IPS-18c (cell line): ENCODE results near the gene ANGEL2.

Experiments used
- H3K4me3 ChIP-seq: 2 replicates; pipeline ENCODE4 v1.7.0; 2013; ENCODE audit warnings: low read depth, mild to moderate bottlenecking, low read length, moderate library complexity; ENCODE audit not compliant: insufficient read depth
- H3K9me3 ChIP-seq: one replicate; pipeline ENCODE4 v1.6.1; 2013; ENCODE audit warnings: mild to moderate bottlenecking, low read length, moderate library complexity; ENCODE audit not compliant: control insufficient read depth, insufficient read depth

ANGEL2 gene

GRCh38 chr1:212964102-212964501 lies 51.6 kb downstream of the ANGEL2 start:
- no peaks in the 10 kb centered on the region for H3K9me3 ChIP-seq

DNA sequence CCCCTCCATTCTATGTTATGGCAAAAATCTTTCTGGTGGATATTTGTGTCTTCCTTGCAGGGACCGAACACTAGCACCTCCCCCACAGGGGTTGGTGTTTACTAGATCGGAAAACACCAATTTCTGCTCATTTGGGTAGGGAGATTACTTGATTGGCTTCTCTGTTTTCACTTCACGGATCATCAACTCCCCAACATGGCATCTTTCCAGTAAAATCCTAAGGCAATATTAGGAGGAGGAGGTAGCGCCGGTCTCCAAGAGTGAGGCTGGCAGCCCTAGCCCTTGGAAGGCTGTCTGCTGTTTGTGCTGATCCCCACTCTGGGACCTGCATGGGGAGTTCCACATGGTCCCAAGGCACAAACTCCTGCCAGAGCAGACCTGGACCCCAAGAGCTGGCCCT lies 53.2 kb downstream of the ANGEL2 start:
- no peaks in the 10 kb centered on the region for H3K9me3 ChIP-seq
- H3K4me3 ChIP-seq: no peak overlapping the region

More at GRCh38 chr1:212964102-212964501, 51.6 kb downstream of the ANGEL2 start:
- no peak overlapping the region for H3K4me3 ChIP-seq

DNA sequence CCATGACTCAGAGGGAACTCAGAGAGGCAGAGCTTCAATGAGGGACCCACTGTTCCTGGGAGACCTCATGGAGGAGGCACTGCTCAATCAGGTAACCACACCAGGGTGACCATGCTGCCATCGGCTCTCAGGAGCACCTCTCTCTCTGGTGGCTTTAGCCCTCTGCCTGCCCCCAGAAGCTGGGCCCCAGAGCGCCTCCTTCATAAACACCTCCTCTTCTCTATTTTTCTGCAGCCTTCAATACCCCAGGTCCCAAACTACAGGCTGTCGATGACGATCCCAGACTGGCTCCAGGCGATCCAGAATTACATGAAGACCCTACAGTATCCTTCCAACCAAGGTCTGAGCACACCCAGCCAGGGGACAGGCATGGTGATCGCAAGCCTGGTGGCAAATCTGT lies 54.7 kb downstream of the ANGEL2 start:
- no peak overlapping the region for H3K4me3 ChIP-seq
- H3K9me3 ChIP-seq: no peaks in the 10 kb centered on the region

DNA sequence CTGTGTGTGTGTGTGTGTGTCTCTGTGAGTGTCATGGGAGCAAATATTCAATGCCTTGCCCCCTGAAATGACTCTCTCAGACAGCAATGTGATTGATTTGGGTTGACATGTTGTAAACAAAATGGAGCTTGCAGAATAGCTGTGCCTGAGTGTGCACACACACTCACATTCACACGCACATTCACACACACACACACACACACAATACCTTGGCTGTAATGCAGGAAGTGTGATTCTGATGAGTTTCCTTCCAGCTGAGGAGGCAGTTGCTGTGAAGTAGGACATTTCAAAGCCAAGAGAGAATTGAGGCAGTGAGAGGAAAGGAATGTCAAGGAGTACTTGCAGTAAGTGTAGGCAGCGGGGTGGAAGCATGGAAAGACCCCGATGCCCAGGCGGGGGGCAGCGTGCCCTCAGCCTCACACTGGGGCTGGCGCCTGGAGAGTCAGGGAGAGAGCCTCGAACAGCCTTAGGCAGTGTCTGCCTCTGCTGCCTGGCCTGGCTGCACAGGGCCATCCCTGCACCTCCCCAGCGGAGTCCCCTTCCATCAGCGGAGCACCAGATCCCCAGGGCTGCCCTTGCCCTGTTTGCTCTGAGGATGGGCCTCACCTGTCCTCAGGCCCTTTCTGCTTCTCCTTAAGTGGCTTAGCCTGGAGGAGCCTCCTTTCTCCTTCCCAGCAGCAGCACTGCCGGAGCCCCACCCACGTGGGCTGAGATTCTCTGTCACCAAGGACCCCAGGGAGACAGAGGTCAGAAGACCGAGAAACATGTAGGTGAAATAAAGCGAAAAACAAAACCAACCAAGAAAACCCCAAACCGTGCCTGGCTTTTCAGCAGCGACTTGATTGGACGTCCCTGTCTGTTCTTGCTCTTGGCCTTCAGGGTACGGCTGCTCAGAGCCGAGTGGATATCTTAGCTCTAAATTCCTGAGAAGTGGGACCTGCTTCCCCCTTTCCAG lies 56.1 kb downstream of the ANGEL2 start:
- Histone ChIP-seq H3K4me3 (no peak overlapping the region), H3K9me3 (no peaks in the 10 kb centered on the region)

GRCh38 chr1:212958175-212958574 lies 57.5 kb downstream of the ANGEL2 start:
- Histone ChIP-seq H3K4me3 (no peak overlapping the region), H3K9me3 (no peaks in the 10 kb centered on the region)

GRCh38 chr1:212957546-212957945 lies 58.1 kb downstream of the ANGEL2 start:
- no peaks in the 10 kb centered on the region for H3K9me3 ChIP-seq
- no peak overlapping the region for H3K4me3 ChIP-seq

DNA sequence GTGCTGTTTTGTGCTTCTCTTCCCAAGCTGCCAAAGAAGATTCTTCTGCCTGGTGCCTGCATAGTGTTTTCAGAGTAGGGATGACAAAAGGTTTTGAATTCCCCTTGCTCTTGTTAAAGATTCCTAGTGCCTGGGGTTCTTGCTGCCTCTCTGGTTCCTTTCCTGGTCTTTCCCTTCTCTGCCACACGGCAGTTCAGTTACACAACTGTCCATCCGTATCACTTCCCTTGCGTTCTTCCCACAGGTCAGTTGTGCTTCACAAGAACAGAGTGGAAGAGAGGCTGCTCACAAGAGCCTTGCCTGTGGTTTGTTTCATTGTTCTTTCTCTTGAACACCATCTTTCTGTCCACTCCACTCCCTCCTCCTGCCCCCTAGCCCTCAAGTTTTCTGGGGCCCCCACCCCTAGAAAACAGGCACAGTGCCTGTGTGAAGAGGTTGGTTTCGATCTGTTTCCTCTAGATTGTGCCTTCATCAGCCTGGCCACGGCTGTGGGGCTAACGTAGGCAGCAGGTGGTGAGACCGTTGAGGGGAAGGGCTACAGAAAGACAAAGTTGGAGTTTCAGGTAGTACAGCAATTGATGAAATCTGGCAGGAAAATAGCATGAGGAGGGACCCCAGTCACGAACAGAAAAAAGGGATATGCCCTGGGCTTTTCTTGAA lies 59.6 kb downstream of the ANGEL2 start:
- H3K4me3 ChIP-seq: no peak overlapping the region
- no peaks in the 10 kb centered on the region for H3K9me3 ChIP-seq

DNA sequence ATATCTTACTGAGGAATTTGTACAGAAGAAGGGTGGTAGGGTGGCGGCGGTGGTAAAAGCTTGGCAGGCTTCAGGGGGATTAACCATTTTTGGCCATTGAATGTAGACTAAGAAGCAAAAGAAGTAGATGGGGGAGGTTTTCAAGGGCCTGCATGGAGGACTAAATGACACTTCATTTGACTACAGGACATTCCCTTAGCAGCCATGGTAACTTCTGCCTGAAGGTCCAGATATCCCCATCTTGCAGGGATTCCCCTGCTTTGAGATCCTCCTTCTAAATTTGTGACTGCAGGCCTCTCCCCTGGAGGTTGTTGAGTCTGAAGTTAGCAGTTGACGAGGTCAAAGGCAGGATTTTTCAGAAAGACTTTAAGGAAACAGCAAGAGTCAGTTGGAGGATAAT lies 60.6 kb downstream of the ANGEL2 start:
- Histone ChIP-seq H3K9me3 (no peaks in the 10 kb centered on the region), H3K4me3 (no peak overlapping the region)

- no peaks in the 10 kb centered on the region for H3K9me3 ChIP-seq
- no peak overlapping the region for H3K4me3 ChIP-seq
Measured at GRCh38 chr1:212954514-212954913, 61.2 kb downstream of the ANGEL2 start.

DNA sequence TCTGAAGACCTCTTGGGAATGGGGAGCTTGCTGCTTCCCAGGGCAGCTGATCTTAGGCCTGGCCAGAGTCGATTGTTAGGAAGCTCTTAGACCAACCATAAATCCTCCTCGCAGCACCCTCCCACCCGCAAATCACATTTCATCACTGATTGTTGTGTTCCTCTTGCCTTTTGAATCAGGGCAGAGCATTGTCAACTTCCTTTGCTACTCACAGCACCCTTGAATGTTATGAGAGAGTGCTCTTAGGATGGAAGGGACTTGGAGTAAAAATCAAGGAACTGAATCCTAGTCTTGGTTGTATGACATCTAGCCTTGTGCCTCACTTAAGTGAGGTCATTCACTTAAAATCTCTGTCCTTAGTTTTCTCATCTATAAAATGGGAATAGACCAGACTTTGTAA lies 62.3 kb downstream of the ANGEL2 start:
- Histone ChIP-seq H3K9me3 (no peaks in the 10 kb centered on the region), H3K4me3 (no peak overlapping the region)

DNA sequence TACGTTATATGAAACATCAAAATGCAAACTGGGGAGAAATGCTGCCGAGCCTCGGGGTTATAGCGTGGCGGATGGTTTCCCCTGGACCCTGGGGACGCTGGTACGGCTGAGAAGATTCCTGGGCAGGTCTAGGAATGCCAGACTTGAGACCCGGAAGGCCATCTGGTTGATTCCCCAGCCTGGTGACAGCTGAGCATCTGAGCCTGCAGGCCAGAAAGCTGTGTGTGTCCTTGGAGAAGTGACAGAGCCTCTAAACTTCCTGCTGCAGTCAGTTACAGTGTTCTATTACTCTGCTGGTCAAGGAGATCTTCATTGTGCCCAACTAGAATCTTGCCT lies 63.1 kb downstream of the ANGEL2 start:
- Histone ChIP-seq H3K4me3 (peak overlapping the region; percentile 87; the same call in 1 of the 2 replicates), H3K9me3 (no peaks in the 10 kb centered on the region)

- Histone ChIP-seq H3K9me3 (no peaks in the 10 kb centered on the region), H3K4me3 (peak overlapping the region; percentile 87)
Measured at GRCh38 chr1:212951947-212952640, 63.6 kb downstream of the ANGEL2 start.

- Histone ChIP-seq H3K9me3 (no peaks in the 10 kb centered on the region), H3K4me3 (peak overlapping the region; percentile 87)
Measured at GRCh38 chr1:212951126-212951946, 64.3 kb downstream of the ANGEL2 start.

DNA sequence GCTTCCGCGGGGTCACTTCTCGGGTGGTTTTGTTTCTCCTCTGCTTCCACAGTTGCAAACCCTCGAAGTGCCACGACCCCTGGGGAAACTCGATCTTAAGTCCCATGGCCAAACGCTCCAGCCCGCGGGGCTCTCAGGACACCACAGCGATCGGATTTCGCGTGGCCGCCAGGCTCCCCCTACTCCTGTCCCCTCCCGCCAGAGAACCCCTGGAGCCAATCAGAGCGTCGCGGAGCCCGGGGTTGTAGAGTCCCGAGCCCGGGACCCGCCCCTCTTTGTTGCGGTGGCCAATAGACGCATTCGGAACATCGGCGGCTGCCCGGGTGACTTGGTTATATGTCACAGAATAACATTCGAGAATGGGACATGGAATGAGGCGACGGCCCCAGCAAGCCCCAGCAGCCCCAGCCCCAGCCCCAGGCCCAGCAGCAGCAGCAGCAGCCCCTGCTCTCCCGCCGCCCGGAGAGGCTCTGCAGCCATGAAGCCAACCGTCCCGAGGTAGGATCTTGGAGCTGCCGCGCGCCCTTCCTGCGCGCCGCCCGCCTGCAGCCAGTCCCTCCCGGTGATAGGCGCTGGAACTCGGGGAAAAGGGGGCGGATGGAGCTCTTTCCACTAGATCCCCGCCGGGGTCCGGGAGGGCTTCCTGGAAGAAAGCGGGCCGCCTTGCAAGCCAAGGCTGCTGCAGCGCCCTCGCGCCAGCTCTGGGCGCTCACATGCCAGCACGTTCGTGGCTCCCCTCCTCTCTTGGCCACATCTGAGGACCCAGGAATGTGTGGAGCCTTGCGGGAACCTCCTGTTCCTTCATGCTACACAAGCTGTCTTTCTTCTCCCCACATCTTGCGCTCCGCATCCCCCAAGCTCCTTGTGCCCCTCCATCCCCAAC lies 65.2 kb downstream of the ANGEL2 start, which contains the start of gene VASH2:
VASH2 (plus strand) TSS at position 299 of the 883 bp plus-strand sequence. CDS start 1,002 bp downstream, outside the sequence.
- Histone ChIP-seq H3K9me3 (no peaks in the 10 kb centered on the region), H3K4me3 (peak within 1 kb of the TSS; percentile 87)

DNA sequence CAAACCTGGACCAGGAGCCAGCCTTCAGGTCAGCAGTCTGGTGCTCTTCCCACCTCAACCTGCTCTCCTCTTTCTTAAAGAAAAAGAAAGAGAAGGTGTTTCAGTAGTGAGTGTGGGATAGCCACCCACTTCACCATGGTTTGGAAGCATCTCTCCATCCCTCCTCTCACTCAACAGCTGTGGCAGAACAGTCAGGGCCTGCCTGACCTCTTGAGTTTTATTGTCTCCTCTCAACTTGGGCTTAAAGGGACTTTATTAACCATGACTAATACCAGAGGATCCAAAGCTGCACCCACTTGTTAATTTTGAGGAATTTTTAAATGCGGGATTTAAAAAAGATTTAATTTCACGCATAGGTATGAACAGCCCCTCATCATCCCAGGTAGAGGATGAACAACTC lies 65.9 kb downstream of the ANGEL2 start:
- Histone ChIP-seq H3K4me3 (peak overlapping the region; percentile 87; the same call in 1 of the 2 replicates), H3K9me3 (no peaks in the 10 kb centered on the region)

DNA sequence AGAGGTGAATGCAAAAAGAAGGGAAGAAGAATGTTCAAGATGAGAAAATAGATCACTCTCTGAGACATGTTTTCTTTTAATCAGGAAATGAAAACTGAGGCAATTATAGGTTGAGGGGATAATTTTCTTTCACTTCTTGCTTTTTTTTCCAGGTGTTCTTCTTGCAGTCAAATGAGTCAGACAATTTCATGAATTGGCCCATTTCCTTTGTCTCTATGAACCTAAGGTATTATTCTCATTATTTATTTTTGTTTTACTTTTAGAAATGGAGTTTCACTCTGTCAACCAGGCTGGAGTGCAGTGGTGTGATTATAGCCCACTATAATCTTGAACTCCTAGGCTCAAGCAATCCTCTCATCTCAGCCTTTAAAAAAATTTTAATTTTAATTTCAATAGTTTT lies 68.8 kb downstream of the ANGEL2 start:
- Histone ChIP-seq H3K4me3 (no peak overlapping the region), H3K9me3 (no peaks in the 10 kb centered on the region)
